NCI-H524 (cell line): Measurements from ENCODE around the gene CBX6.

Experiments
- DNase-seq, 2 experiments: peaks; one replicate each; lab custom pipeline; 2025; lab: John Stamatoyannopoulos, UW

CBX6 gene

DNA sequence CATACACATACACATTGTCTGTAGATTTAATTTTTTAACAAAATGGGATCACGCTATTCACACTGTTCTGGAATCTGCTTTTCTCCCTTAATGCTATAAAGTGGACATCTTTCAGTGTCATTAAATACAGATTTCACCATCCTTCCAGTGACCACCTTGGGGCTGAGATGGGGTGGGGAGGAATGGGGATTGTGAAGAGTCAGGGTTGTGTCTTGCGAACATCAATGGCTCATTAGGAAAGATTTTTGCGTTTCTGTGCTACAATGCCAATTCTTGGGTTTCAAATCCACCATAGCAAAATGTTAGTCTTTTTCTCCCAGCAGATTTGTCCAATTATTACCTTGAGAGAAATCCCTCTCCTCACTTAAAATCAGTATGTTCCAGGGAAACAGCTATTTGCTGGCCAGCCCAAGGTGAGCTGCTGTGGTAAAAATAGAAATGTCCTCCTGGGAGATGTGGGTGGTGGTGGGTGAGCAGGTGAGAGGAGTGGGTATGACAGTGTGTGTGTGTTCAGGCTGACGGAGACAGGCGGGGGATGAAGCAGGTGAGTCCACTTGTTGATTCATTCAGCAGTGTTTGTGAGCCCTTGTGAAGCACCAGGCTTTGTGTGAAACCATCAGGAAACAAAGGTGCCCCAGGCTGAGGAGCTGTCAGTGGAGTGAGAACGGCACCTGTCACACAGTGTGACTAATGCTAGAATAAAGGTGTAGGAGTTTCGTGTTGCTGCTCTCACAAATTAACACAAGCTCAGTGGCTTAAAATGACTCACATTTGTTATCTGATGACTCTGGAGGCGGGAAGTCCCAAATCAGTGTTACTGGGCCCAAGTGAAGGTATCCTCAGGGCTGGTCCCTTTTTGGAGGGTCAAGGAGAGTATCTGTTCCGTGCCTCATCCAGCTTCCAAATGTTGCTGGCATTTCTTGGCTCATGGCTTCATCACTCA, 1.7 kb upstream of the CBX6 start:
- no peak for DNase-seq

DNA sequence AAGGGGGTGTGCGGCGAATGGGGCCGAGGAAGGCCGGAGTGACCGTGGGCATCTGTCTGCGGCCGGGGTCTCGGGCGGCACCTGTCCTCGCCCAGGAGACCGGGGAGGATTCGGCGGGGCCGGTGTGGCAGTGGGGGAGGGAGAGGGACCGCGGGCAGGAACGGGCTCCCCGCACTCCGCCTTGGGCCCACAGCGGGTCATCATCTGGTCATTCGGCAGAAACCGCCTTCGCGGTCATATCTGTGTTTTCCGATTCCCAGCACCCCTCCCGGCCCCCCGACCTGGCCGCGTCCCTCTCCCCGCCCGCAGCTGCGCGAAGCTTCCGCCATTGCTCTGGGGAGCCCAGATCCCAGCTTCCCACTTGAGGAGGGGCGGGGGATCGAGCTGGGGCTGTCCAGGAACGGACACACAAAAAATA, 824 bp upstream of the CBX6 start:
- peak; percentile 41 to 50 for DNase-seq

DNA sequence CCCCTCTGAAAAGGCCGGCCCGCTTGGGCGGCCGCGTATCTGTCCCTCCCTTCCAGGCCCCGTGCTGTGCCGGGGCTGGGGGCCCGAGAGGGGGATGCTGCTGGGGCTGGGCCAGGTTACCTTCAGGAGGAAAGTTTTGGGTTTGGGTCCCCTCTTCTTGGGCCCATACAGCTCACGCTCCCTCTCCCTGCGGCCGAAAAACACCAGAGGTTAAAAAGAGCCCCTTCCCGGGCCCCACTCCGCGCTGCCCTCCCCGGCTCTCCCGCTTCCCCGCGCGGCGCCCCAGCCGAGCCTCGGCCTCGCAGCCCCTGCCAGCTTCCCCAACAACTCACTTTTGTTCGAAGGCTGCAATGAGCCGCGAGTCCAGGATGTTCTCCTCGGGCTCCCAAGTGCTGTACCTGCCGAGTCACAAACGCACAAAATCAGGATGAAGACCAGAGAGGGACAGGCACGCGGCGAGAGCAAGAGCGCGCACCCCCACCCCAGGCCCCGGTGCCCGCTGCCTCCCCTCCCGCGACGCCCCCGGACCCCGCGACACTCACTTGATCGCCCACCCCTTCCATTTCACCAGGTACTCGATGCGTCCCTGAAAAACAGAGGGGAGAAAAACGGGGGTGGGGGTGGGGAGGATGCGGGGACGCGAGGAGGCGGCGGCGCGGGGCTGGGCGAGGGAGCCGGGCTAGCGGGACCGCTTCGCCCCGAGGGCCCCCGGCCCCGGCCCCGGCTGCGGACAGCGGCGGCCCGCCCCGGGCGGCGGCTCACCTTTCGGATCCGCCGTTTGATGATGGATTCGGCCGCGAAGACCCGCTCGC, 450 bp downstream of the CBX6 start:
- DNase-seq = peak in 1 of 2 experiments; percentile 37

DNA sequence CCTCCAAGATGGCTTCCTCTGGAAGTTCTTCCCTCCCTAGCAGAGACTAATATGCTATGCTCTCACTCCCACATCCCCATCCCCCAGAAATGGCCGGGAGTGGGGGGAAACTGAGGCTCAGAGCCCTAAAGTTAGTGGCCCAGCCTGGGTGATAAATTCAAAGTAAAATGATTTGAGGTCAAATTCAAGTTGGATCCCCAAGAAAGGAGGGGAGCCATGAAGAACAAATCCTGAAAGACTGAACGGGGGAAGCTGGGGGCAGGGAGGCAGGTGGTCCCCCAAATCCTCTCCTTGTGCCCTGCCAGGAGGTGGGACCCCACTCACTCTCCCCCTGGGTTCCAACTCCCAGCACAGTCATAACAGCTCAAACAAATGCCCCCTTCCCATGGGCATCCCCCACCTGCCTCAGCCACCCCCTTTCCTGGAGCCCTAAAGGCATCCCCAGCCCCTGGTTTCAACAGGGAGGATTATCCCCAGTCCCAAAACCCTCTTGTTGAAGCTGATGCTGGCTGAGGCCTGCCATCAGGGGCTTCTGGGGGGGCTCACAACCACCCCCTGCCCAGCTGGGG, 1.1 kb downstream of the CBX6 start:
- DNase-seq = no peak

DNA sequence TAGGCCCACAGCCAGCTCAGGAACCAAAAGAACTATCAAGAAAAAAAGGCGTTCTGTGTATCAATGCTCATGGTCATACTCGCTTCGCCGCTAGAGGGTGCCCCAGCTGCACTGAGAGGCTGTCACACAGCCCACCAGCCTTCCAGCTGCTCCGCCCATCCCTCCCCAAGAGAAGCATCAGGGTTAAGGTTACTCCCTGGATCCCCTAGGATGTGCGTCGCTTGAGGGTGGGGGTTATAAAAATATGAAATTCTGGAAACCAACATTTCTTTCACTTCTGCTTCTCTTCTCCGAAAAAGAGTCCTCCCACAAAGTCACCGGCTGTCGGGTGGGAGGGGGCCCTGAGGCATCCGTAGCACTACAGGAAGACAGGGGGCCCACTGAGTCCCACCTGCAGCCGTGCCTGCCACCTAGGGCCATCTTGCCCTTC, 1.7 kb downstream of the CBX6 start:
- peak; percentile 70 to 89 for DNase-seq

DNA sequence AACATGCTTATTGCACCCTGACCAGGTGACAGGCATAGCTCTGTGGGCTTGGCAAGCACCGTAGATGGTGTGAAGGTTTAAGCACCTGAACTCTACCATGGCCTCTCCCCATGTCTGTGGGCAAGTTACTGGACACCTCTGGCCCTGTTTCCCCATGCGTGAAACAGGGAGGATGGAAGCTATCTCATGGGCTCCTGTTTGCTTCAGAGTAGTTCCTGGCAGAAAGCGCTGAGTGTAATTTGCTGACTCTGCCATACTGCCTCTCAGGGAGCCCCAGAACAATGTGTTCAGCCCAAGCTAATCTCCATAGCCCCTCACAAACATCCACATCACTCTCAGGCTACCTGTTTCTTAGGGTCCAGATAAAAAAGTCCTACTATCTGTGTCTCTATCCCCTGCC, 2.4 kb downstream of the CBX6 start:
- no peak for DNase-seq

DNA sequence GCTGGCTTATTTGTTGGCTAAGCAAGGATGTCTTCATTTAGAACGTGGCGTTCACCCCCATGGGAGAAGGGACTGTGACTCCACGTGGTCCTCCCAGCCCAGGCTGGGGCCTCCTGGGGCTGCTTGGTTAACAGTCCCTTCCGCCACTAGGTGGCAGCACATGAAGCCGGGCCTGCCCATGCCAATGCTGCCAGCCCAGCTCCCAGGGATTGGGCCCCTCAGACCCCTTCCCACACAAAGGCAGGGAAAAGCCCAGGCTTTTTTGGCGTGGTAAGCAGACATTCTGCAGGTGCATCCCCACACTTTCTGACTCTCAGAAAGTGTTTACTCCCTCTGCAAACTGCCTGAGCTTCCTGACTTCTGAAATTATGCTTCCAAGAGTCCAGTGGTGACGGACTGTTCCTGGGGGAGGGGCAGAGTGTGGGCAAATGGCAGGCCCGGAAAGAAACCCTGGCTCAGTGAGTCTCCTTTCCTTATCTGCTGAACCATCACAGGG, 3.1 kb downstream of the CBX6 start:
- DNase-seq = peak; percentile 59 to 75

DNA sequence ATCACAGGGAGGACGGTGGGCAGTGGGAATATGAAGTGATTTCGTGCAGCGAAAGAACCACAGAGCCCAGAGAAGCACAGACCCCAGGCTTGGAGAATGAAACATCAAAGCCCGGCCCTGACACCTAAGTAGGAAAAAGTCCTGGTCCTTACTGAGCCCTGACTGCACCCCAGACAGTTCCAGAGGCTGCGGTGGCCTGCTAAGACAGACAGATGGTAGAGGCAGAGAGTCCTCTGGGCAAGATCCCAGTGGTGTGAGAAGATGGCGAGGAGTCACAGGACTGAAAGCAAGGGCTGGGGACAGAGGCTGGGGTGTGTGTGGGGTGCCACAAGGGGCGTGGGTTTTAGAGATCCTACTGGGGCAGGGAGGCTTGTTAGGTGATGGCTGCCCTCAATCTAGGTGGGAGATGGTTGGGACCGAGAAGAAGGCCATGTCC, 3.7 kb downstream of the CBX6 start:
- DNase-seq = no peak

DNA sequence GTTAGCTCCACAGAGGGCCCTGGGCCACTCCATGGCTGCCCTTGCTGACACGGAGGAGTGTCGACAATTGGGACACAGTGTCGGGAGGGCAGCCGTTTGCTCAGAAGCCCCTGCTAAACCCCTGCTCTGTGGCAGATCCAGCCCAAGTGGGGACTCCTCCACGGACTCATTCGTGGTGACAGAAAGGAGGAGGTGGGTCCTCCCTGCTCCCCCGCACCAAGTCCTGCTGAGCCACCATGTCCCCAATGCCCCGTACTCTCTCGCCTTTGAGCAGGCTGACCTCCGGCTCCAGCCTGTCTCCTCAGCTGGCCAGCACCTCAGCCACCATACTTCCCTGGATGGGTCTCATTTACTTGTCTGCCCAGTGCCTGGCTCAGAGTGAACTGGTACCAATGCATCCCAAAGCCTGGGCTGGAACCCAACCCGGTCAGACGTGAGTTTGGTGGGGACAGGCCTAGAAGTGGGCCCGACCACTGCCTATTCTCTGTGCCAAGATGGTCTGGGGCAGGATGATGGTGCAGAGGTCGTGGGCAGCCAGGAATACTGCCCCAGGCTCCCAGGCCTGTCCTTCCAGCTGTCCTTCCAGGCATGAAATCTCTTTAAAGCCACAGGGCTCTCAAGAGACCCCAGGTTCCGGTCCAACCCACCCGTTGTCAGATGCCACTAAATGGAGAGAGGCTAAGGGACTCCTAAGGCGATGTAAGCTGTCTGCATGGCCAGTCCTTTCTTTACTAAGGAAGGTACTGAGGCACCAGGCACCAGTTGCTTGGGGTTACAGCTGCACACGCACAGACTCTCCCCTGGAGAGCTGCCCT, 4.3 kb downstream of the CBX6 start:
- no peak for DNase-seq

DNA sequence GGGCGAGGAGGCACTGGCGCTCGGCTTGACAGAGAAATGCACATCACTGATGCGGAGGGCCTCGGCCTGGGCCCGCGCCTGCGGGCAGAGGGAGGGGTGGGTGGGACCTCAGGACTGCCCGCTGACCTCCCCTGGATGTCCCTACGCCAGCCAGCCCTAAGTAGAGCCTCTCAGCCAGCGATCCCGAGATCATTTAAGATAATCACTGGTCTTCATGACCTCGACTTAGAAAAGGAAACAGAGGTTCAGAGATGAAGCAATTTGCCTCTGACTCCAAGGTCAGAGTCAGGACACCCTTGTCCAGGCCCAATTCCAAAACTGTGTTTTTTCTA, 4.9 kb downstream of the CBX6 start:
- no peak for DNase-seq

DNA sequence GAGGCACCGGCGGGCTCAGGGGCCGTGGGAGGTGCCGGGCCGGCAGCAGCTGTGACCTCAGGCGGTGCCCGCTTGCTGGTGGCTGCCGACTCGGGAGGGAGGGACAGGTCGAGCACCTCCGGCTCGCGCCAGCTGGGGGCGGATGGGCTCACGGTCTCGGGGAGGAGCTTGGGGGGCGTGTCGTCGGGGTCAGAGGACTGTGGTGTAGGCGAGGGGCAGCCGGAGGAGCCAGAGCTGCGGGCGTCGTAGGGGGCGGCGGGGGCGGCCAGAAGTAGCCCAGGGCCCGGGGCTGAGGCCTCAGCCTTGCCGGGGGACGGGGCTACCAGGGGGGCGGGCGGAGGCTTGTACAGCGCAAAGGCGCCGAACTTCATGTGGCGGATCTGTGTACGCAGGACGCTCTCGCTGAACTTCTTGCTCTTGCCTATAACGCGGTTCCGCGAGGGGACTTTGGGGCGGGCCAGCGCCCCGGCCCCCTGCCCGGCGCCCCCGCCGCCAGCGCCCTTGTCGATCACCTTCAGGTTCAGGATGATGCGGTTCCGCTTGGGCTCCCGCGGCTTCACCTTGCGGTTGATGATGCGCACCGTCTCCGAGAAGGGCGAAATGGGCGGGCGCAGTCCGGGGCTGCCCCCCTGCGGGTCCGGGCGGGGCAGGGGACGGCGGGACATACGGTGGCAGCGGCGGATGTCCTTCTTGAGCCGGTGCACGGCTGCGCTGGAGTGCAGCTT, 5.5 kb downstream of the CBX6 start:
- DNase-seq = no peak

DNA sequence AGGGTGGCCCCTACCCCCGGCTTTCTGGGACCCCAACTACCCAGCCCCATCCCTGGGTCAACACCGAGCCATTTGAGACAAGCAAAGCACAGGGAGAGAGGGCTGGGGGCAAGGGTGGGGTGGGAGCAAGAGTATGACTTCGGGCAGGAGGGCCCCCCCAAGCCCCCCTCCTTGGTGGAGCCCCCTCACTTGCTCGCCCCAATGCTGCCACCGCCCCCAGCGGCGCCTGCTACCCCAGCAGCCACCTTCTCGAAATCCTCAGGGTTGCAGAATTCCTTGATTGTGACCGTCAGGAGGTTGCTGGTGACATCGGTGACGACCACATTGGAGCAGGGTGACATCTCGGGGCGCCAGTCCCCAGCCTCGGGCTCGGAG, 6.0 kb downstream of the CBX6 start:
- DNase-seq = no peak

DNA sequence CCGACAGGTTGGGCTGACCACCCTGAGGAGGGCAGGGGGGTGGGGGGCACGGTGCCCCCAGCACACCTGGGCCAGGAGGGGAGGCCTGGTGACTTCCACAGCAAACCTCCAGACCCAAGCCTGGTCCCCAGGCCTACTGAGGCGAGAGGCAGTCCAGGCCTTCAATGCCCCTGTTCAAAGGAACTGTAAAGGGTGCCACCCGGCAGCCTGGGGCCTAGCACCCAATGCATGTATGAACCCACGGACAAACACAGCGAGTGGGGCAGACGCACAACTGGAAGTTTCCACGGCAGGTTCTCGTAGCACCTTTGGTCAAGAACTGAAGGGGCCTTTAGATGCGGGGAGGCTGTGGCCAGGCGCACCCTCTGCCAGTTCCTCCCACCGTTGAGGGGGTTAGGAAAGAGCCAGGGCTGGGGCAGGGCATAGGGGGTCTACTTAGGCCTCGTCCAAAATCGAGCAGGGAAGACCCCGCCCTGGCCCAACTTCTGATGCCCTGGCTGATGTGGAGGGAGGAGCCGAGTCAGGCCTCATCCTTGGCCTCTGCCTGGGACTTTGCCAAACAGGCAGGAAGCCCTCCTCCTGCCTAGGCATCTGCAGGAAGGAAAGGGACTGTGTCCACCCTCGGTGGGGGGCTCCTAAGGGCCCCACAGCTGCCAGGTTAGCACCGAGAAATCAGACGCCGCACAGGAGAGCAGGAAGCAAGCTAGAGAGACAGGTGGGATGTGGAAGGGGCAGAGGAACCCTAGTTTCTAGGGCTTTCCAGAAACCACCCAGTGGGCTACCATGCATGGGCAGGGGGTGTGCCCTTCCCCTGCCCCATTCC, 6.6 kb downstream of the CBX6 start:
- DNase-seq = no peak

DNA sequence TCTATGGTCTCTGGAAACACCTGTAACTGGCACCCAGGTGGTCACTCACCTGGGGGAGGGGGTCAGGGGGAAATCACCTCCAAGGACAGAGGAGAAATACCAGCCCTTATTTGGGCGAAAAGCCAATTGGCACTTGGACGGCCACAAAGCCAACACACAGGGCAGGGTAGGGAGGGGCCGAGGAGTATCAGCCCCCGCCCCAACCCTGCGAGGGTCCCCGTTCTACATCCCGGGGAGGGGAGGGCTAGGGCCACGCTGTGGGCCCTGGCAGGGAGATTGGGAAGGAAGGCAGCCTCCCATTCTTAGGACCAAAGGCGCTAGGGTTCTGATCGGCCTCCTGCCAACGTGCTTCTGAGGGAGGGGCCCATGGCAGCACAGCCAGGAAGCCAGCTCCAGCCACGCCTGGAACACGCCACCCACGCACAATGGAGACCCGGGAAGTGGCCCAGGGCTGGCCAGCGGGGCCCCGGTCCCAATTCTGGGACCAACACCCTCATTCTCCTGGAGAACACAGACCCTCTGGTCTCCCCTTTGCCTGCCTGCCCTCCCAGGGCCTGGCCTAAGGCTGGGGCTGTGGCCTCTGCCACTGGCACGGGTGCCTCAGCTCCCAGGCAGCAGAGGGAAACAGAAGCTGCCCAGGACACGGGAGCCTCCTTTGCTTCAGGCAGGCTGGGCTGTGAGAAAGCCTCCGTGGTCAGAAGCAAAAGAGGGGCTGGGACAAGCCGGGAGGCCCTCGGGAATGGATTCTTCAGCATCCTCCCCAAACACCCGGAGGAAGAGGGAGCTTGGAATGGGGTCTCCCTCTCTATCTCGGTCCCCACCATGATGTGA, 7.4 kb downstream of the CBX6 start:
- DNase-seq = no peak

DNA sequence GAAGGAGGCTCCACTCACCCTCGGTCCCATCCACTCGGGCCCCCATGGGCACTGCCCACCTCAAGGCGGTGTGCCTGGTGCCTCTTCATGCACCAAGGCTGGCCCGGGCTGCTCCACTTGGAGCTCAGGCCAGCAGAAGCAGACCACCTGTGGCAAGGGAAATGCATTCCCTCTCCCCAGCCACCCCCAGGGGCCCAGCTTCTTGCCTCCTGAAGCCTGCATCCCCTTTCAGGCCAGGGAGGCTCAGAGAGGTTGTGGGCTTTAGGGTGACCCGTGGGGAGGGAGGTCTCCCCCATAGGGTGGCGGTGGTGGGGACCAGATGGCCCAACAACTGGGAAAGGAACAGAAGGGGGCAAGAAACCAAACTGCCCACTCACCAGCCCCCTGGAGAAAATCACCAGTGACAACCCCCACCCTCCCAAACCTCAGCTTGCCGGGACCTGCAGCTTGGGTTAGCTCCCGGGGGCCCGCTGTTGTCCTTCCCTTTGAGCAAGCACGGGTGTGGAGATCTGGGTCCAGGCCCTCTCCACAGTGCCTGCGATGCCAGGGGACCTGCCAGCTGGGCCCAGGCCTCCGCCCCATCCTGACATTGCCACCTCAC, 8.4 kb downstream of the CBX6 start:
- DNase-seq = no peak

DNA sequence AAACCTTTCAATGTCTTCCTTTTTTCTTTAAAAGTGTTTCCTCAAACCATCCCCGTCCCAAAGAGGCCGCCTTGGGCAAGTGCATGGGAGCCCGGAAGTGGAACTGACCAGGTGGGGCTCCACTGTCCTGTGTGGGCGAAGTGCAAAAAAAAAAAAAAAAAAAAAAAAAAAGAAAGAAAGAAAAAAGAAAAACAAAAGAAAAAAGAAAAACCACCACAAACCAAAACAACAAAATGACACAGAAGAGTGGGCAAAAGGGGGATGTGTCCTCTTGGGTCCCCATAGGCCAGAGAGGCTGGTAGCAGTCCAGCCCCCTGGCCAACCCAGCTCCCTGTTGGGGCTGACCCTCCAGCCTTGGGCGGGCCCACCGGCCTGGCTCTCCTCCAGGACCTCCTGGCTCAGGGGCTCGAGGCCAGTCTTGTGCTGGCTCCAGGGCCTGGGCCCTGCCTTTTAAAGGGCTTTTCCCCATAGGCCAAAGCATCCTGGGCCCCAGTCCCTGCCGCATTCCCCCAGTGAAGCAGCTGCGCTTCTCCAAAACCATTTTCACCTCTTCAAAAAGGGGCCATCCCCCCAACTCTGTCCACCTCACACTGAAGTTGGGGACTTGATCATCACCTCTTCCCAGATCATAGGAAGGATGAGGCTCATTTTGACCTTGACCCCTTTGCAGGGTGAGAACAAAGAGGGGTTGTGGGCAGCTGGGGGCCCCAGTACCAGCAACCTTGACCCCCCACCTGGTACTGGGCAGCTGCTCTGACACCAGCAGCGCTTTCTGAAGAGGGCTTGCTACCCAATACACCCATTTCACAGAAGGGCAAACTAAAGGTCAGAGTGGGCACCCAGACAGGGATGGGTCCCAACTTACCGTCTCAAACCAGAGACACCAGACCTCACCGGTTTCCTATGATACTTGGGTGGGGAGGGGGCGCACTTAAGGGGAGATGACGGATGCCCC, 9.4 kb downstream of the CBX6 start:
- no peak for DNase-seq

DNA sequence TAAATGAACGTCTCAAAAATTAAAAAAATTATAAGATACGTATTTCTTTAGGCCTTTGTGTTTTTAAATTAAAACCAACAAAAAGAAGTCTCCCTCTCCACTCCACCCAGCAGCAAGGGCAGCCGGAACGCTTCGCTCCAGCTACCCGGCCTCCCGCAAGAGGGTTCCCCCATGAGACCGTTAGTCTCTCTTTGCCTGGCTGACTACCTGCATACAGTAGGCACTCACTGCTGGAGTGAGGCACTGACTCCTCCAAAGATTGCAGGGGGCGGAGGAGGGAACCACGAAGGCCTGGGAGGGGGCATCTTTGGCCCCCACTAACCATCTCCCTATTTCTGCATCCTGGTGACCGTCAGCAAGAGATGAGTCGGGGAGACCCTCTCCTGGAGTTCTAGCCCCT, 10.1 kb downstream of the CBX6 start:
- DNase-seq = no peak
